HepG2 (cell line): ENCODE data around the gene SMOC1. TPM values are rescaled to one million over a fixed set of nuclear protein-coding genes. Genes with fewer than 3 reads are reported as not detected.
A peak's percentile ranks its signal among the peaks of the same experiment; 100 is the strongest.

Experiments used
- ARNTL ChIP-seq: sonication (generic); formaldehyde crosslinking; IDR thresholded peaks from 2 replicates; pipeline ENCODE4 v1.4.0; 2020; ENCODE audit warnings: mild to moderate bottlenecking, missing genetic modification reagents
- EEA1 ChIP-seq: sonication (generic); formaldehyde crosslinking; IDR thresholded peaks from 2 replicates; pipeline ENCODE4 v1.5.1; 2020; ENCODE audit warnings: mild to moderate bottlenecking, missing genetic modification reagents, borderline replicate concordance
- ETV5 ChIP-seq: IDR thresholded peaks from 2 replicates; pipeline ENCODE4 v1.6.1; 2018; ENCODE audit warnings: missing biosample characterization, missing genetic modification reagents, inconsistent platforms, borderline replicate concordance
- KIAA2018 ChIP-seq: sonication (generic); formaldehyde crosslinking; IDR thresholded peaks from 2 replicates; pipeline ENCODE4 v1.5.0; 2020; ENCODE audit warnings: mild to moderate bottlenecking, missing genetic modification reagents, borderline replicate concordance
- MTA3 ChIP-seq: sonication (generic); formaldehyde crosslinking; IDR thresholded peaks from 2 replicates; pipeline ENCODE4 v1.4.0; 2020; ENCODE audit warnings: missing genetic modification reagents
- MXD3 ChIP-seq: IDR thresholded peaks from 2 replicates; pipeline ENCODE4 v1.6.1; 2016; ENCODE audit warnings: mild to moderate bottlenecking, missing biosample characterization, missing genetic modification reagents
- NFYB ChIP-seq: sonication (generic); formaldehyde crosslinking; IDR thresholded peaks from 2 replicates; pipeline ENCODE4 v1.4.0; 2020; ENCODE audit warnings: missing genetic modification reagents
- PAXIP1 ChIP-seq: sonication (generic); formaldehyde crosslinking; conservative IDR thresholded peaks from 2 replicates; pipeline ENCODE4 v1.4.0; 2020; ENCODE audit warnings: mild to moderate bottlenecking, missing genetic modification reagents, moderate library complexity
- SALL1 ChIP-seq: sonication (generic); formaldehyde crosslinking; IDR thresholded peaks from 2 replicates; pipeline ENCODE4 v1.8.0; 2022; ENCODE audit warnings: mild to moderate bottlenecking, missing genetic modification reagents
- SIX1 ChIP-seq: sonication (generic); formaldehyde crosslinking; IDR thresholded peaks from 2 replicates; pipeline ENCODE4 v1.4.0; 2020; ENCODE audit warnings: missing genetic modification reagents, borderline replicate concordance
- ZNF3 ChIP-seq: IDR thresholded peaks from 2 replicates; pipeline ENCODE4 v1.7.0; 2017; ENCODE audit warnings: inconsistent platforms
- ZNF510 ChIP-seq: sonication (generic); formaldehyde crosslinking; IDR thresholded peaks from 2 replicates; pipeline ENCODE4 v1.4.0; 2020; ENCODE audit warnings: low read depth, mild to moderate bottlenecking, missing genetic modification reagents
- ZNF737 ChIP-seq: sonication (generic); formaldehyde crosslinking; IDR thresholded peaks from 2 replicates; pipeline ENCODE4 v1.5.0; 2020; ENCODE audit warnings: missing genetic modification reagents, mild to moderate bottlenecking, borderline replicate concordance
- ZXDC ChIP-seq: sonication (generic); formaldehyde crosslinking; IDR thresholded peaks from 2 replicates; pipeline ENCODE4 v1.5.0; 2020; ENCODE audit warnings: mild to moderate bottlenecking, missing genetic modification reagents
- polyA plus RNA-seq, 8 experiments: library from polyadenylated mRNA; depleted of rRNA in 3 of 8; stranded (reverse) in 7 of 8; unstranded in 1 of 8; fragments of >200 nt; fragmentation: Illumina TruSeq in 4 of 8; extraction: Trizol in 4 of 8; gene quantifications; 2 replicates each; pipeline versions ENCODE4 v1.2.1 to v1.2.3, GENCODE V29; 2011 to 2016; ENCODE audit warnings: low read depth in 4 of 8, missing spikeins in 1 of 8, mixed read lengths in 1 of 8; ENCODE audit not compliant: insufficient read depth in 1 of 8
- total RNA-seq, 5 experiments: library from RNA; depleted of rRNA; stranded (reverse); fragments of >200 nt; fragmentation: Illumina TruSeq; extraction: Trizol; gene quantifications; 2 replicates each; pipeline ENCODE4 v1.2.3, GENCODE V29; 2016; ENCODE audit warnings: low read depth in 1 of 5

The SMOC1 gene
- total and polyA plus RNA-seq, 2 of the 13 experiments (the other 11 are each of a cell fraction or from before 2014, with no cell fraction given), result 17.8 to 35.6 TPM

GRCh38 chr14:69848903-69849391, 30.3 kb upstream of the SMOC1 start (continued):
- TF ChIP-seq MXD3 (CRISPR knock-in tag), result 0 out of 2 replicates have a peak, but pooled peaks have one; percentile 20
- TF ChIP-seq EEA1 (CRISPR knock-in tag), result no peak
- 0 out of 2 replicates have a peak, but pooled peaks have one; percentile 6 for TF ChIP-seq PAXIP1
- peak; percentile 56; the same call in 1 of the 2 replicates for TF ChIP-seq SIX1 (CRISPR knock-in tag)
- no peak for TF ChIP-seq KIAA2018 (CRISPR knock-in tag)
- 0 out of 2 replicates have a peak, but pooled peaks have one; percentile 32 for TF ChIP-seq ARNTL
- no peak for TF ChIP-seq MTA3 (CRISPR knock-in tag)
- no peak for TF ChIP-seq NFYB (CRISPR knock-in tag)
- peak; percentile 44; the same call in 1 of the 2 replicates for TF ChIP-seq ZNF3
- TF ChIP-seq ZXDC (CRISPR knock-in tag), result no peak
- TF ChIP-seq ZNF737, result no peak
- TF ChIP-seq ZNF510 (CRISPR knock-in tag), result 0 out of 2 replicates have a peak, but pooled peaks have one; percentile 49
- peak; percentile 69 for TF ChIP-seq SALL1 (CRISPR knock-in tag)
- TF ChIP-seq ETV5, result no peak
